Mammary epithelial cell (primary cell): Measurements from ENCODE around the gene PRRC2B.

ENCODE experiments used
- EZH2 ChIP-seq: IDR thresholded peaks from 2 replicates; pipeline ENCODE4 v1.6.1; 2012; ENCODE audit warnings: low read length, inconsistent platforms, borderline replicate concordance
- TF ChIP-seq, protein P1 (sequence below), 2 donors: IDR thresholded peaks in 1 of 2; conservative IDR thresholded peaks in 1 of 2; 2 replicates each; pipeline ENCODE4 v1.5.1; 2011 to 2012; ENCODE audit warnings: inconsistent platforms in 2 of 2, low read length in 2 of 2, mild to moderate bottlenecking in 2 of 2, control low read depth in 1 of 2, low read depth in 1 of 2; ENCODE audit not compliant: insufficient read depth in 1 of 2; ENCODE audit errors: extremely low read depth in 1 of 2

DNA sequence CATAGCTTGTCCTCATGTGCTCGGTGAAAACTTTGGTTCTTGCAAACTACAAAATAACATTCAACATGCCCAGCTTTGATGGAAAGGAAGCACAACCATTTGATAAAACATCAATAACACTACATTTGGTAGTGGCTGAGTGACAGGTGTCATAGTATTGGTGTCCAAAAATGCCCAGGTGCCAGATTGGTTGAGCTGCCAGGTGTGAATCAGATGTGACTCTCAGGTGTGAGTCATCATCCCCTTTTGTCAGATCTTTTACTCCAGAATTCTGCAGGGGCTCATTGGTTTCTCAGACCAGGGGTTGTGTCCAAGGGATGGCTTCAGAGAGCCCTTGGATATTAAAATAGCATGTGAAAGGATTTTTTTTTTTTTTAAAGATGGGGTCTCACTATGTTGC, 86.4 kb downstream of the PRRC2B start:
- TF ChIP-seq, protein P1, sequence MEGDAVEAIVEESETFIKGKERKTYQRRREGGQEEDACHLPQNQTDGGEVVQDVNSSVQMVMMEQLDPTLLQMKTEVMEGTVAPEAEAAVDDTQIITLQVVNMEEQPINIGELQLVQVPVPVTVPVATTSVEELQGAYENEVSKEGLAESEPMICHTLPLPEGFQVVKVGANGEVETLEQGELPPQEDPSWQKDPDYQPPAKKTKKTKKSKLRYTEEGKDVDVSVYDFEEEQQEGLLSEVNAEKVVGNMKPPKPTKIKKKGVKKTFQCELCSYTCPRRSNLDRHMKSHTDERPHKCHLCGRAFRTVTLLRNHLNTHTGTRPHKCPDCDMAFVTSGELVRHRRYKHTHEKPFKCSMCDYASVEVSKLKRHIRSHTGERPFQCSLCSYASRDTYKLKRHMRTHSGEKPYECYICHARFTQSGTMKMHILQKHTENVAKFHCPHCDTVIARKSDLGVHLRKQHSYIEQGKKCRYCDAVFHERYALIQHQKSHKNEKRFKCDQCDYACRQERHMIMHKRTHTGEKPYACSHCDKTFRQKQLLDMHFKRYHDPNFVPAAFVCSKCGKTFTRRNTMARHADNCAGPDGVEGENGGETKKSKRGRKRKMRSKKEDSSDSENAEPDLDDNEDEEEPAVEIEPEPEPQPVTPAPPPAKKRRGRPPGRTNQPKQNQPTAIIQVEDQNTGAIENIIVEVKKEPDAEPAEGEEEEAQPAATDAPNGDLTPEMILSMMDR (conservative IDR thresholded peaks at IDR 0.05 in 1 of 2, IDR thresholded peaks at IDR 0.05 in 1 of 2; ENCODE audit: extremely low read depth in 1 of 2, insufficient read depth in 1 of 2, low read depth in 1 of 2, low read length in 2 of 2), result no peak
- no peak for TF ChIP-seq EZH2
